Tibial nerve (tissue), 4 donors: Measurements from ENCODE around the gene SLC5A10. TPM values are rescaled to one million over a fixed set of nuclear protein-coding genes. Genes with fewer than 3 reads are reported as not detected.

Experiments used
- DNase-seq, 2 donors: peaks; one replicate each; pipeline ENCODE4 v3.0.0-alpha.2; 2019; ENCODE audit warnings: low spot score in 2 of 2
- H3K27ac ChIP-seq, 4 donors: fragments of 200-600 bp; sonication (generic) in 3 of 4; one replicate each; pipeline ENCODE4 v1.5.1; 2017 to 2019; ENCODE audit warnings: mild to moderate bottlenecking in 1 of 4
- H3K27me3 ChIP-seq, 2 donors: fragments of 200-600 bp; sonication (generic) in 1 of 2; one replicate each; pipeline versions ENCODE4 v1.5.1 to v1.6.0; 2017 to 2019
- H3K36me3 ChIP-seq, 3 donors: fragments of 200-600 bp; sonication (generic); one replicate each; pipeline ENCODE4 v1.5.1; 2018 to 2019
- H3K4me1 ChIP-seq, 4 donors: fragments of 200-600 bp; sonication (generic) in 3 of 4; one replicate each; pipeline ENCODE4 v1.5.1; 2017 to 2019
- H3K4me3 ChIP-seq, 4 donors: fragments of 200-600 bp; sonication (generic) in 3 of 4; one replicate each; pipeline ENCODE4 v1.5.1; 2017 to 2019; ENCODE audit warnings: mild to moderate bottlenecking in 1 of 4, moderate library complexity in 1 of 4
- H3K9me3 ChIP-seq, 4 donors: fragments of 200-600 bp; sonication (generic) in 3 of 4; one replicate each; pipeline ENCODE4 v1.5.1; 2017 to 2019
- CTCF ChIP-seq, 5 experiments: fragments of 200-600 bp in 3 of 5; fragments of 450-650 bp in 2 of 5; sonication (generic) in 3 of 5; IDR thresholded peaks; one replicate each; pipeline ENCODE4 v1.5.1; 2016 to 2019; ENCODE audit warnings: antibody characterized with exemption in 5 of 5, mild to moderate bottlenecking in 3 of 5, moderate library complexity in 2 of 5
- EP300 ChIP-seq, 2 donors: sonication (generic); formaldehyde crosslinking; IDR thresholded peaks; one replicate each; pipeline ENCODE4 v1.6.1; 2017; ENCODE audit warnings: antibody characterized with exemption in 2 of 2, mild to moderate bottlenecking in 1 of 2
- POLR2A ChIP-seq, 2 donors: fragments of 450-650 bp; IDR thresholded peaks; one replicate each; pipeline ENCODE4 v1.6.1; 2017; ENCODE audit warnings: antibody characterized with exemption in 2 of 2, mild to moderate bottlenecking in 2 of 2, moderate library complexity in 2 of 2
- WGBS, 2 donors: methylation state at CpG; one replicate each; pipeline ENCODE4 v1.1.5; 2018; 5-methylcytosine and 5-hydroxymethylcytosine counted together
- total RNA-seq, 4 donors: library from RNA; depleted of rRNA; stranded (reverse); fragments of >200 nt; gene quantifications; one replicate each; pipeline ENCODE4 v1.1.0, GENCODE V29; 2016

The SLC5A10 gene
- total RNA-seq, 4 donors from 2014 or later: not detected

- 87 to 94% methylated on average over 16 to 20 of the region's 21 CpGs for WGBS, 2 donors
- TF ChIP-seq EP300 (IDR thresholded peaks at IDR 0.05): no peak
- no peak for TF ChIP-seq CTCF (IDR thresholded peaks at IDR 0.05)
- TF ChIP-seq POLR2A (IDR thresholded peaks at IDR 0.05): no peak
These were observed 32.5 kb downstream of the SLC5A10 start for GRCh38 chr17:18984273-18985114.

GRCh38 chr17:18985475-18985874 lies 33.5 kb downstream of the SLC5A10 start:
- no peak for DNase-seq
- no peak overlapping the region for H3K27ac ChIP-seq
- H3K9me3 ChIP-seq: no peaks in the 10 kb centered on the region
- H3K36me3 ChIP-seq: no peaks in the 10 kb centered on the region
- no peak overlapping the region for H3K4me3 ChIP-seq
- TF ChIP-seq POLR2A (IDR thresholded peaks at IDR 0.05) (no peak), EP300 (IDR thresholded peaks at IDR 0.05) (no peak), CTCF (IDR thresholded peaks at IDR 0.05) (no peak)
- H3K4me1 ChIP-seq: no peaks in the 10 kb centered on the region
- WGBS, 2 donors: 90 to 92% methylated on average over 9 of the region's 9 CpGs
- H3K27me3 ChIP-seq: no peaks in the 10 kb centered on the region

More at GRCh38 chr17:18984273-18985114, 32.5 kb downstream of the SLC5A10 start:
- Histone ChIP-seq H3K36me3 (no peaks in the 10 kb centered on the region), H3K27ac (no peak overlapping the region), H3K27me3 (no peaks in the 10 kb centered on the region), H3K9me3 (no peaks in the 10 kb centered on the region), H3K4me3 (no peak overlapping the region), H3K4me1 (no peaks in the 10 kb centered on the region)
- DNase-seq: no peak

- Histone ChIP-seq H3K4me3 (no peak overlapping the region), H3K9me3 (no peaks in the 10 kb centered on the region), H3K27ac (no peak overlapping the region), H3K36me3 (no peaks in the 10 kb centered on the region), H3K4me1 (no peaks in the 10 kb centered on the region), H3K27me3 (no peaks in the 10 kb centered on the region)
- no peak for TF ChIP-seq EP300 (IDR thresholded peaks at IDR 0.05)
- TF ChIP-seq POLR2A (IDR thresholded peaks at IDR 0.05): no peak
- no peak for TF ChIP-seq CTCF (IDR thresholded peaks at IDR 0.05)
- 72 to 78% methylated on average over 21 of the region's 21 CpGs for WGBS, 2 donors
- no peak for DNase-seq
These were observed 34.7 kb downstream of the SLC5A10 start for GRCh38 chr17:18986541-18987229.

GRCh38 chr17:18987230-18987610 lies 35.3 kb downstream of the SLC5A10 start:
- no peaks in the 10 kb centered on the region for H3K4me1 ChIP-seq
- no peak overlapping the region for H3K27ac ChIP-seq
- no peak for TF ChIP-seq EP300 (IDR thresholded peaks at IDR 0.05)
- no peaks in the 10 kb centered on the region for H3K36me3 ChIP-seq
- DNase-seq: no peak
- 88 to 91% methylated on average over 9 of the region's 9 CpGs for WGBS, 2 donors
- H3K27me3 ChIP-seq: no peaks in the 10 kb centered on the region
- H3K9me3 ChIP-seq: no peaks in the 10 kb centered on the region
- H3K4me3 ChIP-seq: no peak overlapping the region

- H3K27me3 ChIP-seq: no peaks in the 10 kb centered on the region
- WGBS, 2 donors: 83 to 87% methylated on average over 13 to 14 of the region's 14 CpGs
- H3K36me3 ChIP-seq: no peaks in the 10 kb centered on the region
- no peak overlapping the region for H3K27ac ChIP-seq
- DNase-seq: no peak
- no peaks in the 10 kb centered on the region for H3K4me1 ChIP-seq
- H3K9me3 ChIP-seq: no peaks in the 10 kb centered on the region
- no peak overlapping the region for H3K4me3 ChIP-seq
- TF ChIP-seq POLR2A (IDR thresholded peaks at IDR 0.05): no peak
- TF ChIP-seq CTCF (IDR thresholded peaks at IDR 0.05): no peak
- no peak for TF ChIP-seq EP300 (IDR thresholded peaks at IDR 0.05)
These were observed 36.0 kb downstream of the SLC5A10 start for GRCh38 chr17:18987862-18988545.
